ENCODE data around the gene ZNF226.
"Not testable (repeated sequence)": the region's sequence is repeated elsewhere in the genome, so short reads cannot be mapped to it uniquely, and the experiment has no call there.

DNA sequence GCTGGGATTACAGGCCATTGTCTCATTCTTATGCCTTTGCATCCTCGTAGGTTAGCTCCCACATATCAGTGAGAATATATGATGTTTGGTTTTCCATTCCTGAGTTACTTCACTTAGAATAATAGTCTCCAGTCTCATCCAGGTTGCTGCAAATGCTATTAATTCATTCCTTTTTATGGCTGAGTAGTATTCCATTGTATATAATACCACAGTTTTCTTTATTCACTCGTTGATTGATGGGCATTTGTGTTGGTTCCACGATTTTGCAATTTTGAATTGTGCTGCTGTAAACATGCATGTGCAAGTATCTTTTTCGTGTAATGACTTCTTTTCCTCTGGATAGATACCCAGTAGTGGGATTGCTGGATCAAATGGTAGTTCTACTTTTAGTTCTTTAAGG is 43.7 kb upstream of the ZNF226 start:
- not testable (repeated sequence) for TF ChIP-seq POLR2A (IDR thresholded peaks at IDR 0.05; ENCODE audit: extremely low read depth, insufficient read length); CTCF (IDR thresholded peaks at IDR 0.05; ENCODE audit: low read depth, low read length); MYC (IDR thresholded peaks at IDR 0.05; ENCODE audit: low read depth, low read length)

All from NB4 (cell line).